ENCODE results near the gene RSPH10B. TPM values are rescaled to one million over a fixed set of nuclear protein-coding genes. Genes with fewer than 3 reads are reported as not detected.
A peak's percentile ranks its signal among the peaks of the same experiment; 100 is the strongest.
"Not testable (repeated sequence)": the region's sequence is repeated elsewhere in the genome, so short reads cannot be mapped to it uniquely, and the experiment has no call there.

RSPH10B gene
- polyA plus RNA-seq, 6 donors from 2014 or later: not detected

GRCh38 chr7:5903002-5903401 is 67.5 kb downstream of the RSPH10B start:
- DNase-seq; H3K36me3 Mint-ChIP-seq; H3K4me1 Mint-ChIP-seq; ATAC-seq (ENCODE audit: low read depth in 2 of 2); H3K27me3 Mint-ChIP-seq; H3K4me3 Mint-ChIP-seq; H3K9me3 Mint-ChIP-seq: not testable (repeated sequence)
- H3K27ac Mint-ChIP-seq: peak overlapping the region in 1 of 6 donors; percentile 56

- peak; percentile 93 to 94 for ATAC-seq (ENCODE audit: low read depth in 2 of 2)
- peak within 1 kb of the TSS; percentile 66 to 94 (median 86) for H3K4me3 Mint-ChIP-seq
- H3K27me3 Mint-ChIP-seq, H3K36me3 Mint-ChIP-seq, H3K4me1 Mint-ChIP-seq, H3K9me3 Mint-ChIP-seq: not testable (repeated sequence)
- peak; percentile 53 for DNase-seq
- peak within 1 kb of the TSS in 4 of 6 donors; percentile 52 to 92 (median 66) for H3K27ac Mint-ChIP-seq
These were observed 71.8 kb downstream of the RSPH10B start, which contains the start of gene CCZ1 for GRCh38 chr7:5898480-5899224. TSS of gene CCZ1 (plus strand) at chr7:5898733. CDS start at chr7:5898800, 67 bp downstream.

- not testable (repeated sequence) for ATAC-seq (ENCODE audit: low read depth in 2 of 2); DNase-seq; H3K4me1 Mint-ChIP-seq; H3K27me3 Mint-ChIP-seq; H3K36me3 Mint-ChIP-seq; H3K27ac Mint-ChIP-seq; H3K9me3 Mint-ChIP-seq
- peak overlapping the region; percentile 38 to 94 (median 80) for H3K4me3 Mint-ChIP-seq
These were observed 73.0 kb downstream of the RSPH10B start for GRCh38 chr7:5897369-5897919.

GRCh38 chr7:5892498-5892897 is 78.0 kb downstream of the RSPH10B start:
- ATAC-seq (ENCODE audit: low read depth in 2 of 2) (no peak), DNase-seq (no peak)
- Mint-ChIP-seq H3K4me3 (no peak overlapping the region), H3K36me3 (no peaks in the 10 kb centered on the region), H3K27ac (no peak overlapping the region), H3K27me3 (peaks cover 0 to 11% (median 3%) of the 10 kb centered on the region in 3 donors), H3K4me1 (no peaks in the 10 kb centered on the region), H3K9me3 (no peaks in the 10 kb centered on the region)

GRCh38 chr7:5890244-5890643 is 80.2 kb downstream of the RSPH10B start:
- not testable (repeated sequence) for H3K9me3 Mint-ChIP-seq; ATAC-seq (ENCODE audit: low read depth in 2 of 2); H3K4me3 Mint-ChIP-seq; H3K27ac Mint-ChIP-seq; DNase-seq; H3K4me1 Mint-ChIP-seq; H3K36me3 Mint-ChIP-seq
- H3K27me3 Mint-ChIP-seq: peaks cover 0 to 11% (median 3%) of the 10 kb centered on the region in 3 donors

GRCh38 chr7:5888021-5888420 is 82.5 kb downstream of the RSPH10B start:
- H3K36me3 Mint-ChIP-seq; H3K9me3 Mint-ChIP-seq; H3K27ac Mint-ChIP-seq; H3K4me1 Mint-ChIP-seq; DNase-seq; H3K4me3 Mint-ChIP-seq; ATAC-seq (ENCODE audit: low read depth in 2 of 2): not testable (repeated sequence)
- peaks cover 0 to 11% (median 3%) of the 10 kb centered on the region in 3 donors for H3K27me3 Mint-ChIP-seq

GRCh38 chr7:5884431-5884830 is 86.1 kb downstream of the RSPH10B start:
- H3K4me3 Mint-ChIP-seq; H3K9me3 Mint-ChIP-seq; H3K36me3 Mint-ChIP-seq; H3K27me3 Mint-ChIP-seq; DNase-seq; H3K27ac Mint-ChIP-seq; H3K4me1 Mint-ChIP-seq; ATAC-seq (ENCODE audit: low read depth in 2 of 2): not testable (repeated sequence)

GRCh38 chr7:5880106-5880505 is 90.4 kb downstream of the RSPH10B start:
- not testable (repeated sequence) for H3K9me3 Mint-ChIP-seq; H3K4me1 Mint-ChIP-seq; H3K36me3 Mint-ChIP-seq; DNase-seq; H3K27ac Mint-ChIP-seq; ATAC-seq (ENCODE audit: low read depth in 2 of 2); H3K27me3 Mint-ChIP-seq; H3K4me3 Mint-ChIP-seq

GRCh38 chr7:5879591-5879990 is 90.9 kb downstream of the RSPH10B start:
- H3K4me1 Mint-ChIP-seq; H3K36me3 Mint-ChIP-seq; H3K4me3 Mint-ChIP-seq; ATAC-seq (ENCODE audit: low read depth in 2 of 2); H3K9me3 Mint-ChIP-seq; H3K27ac Mint-ChIP-seq; H3K27me3 Mint-ChIP-seq; DNase-seq: not testable (repeated sequence)

Other genes starting within 250 kb of the RSPH10B start
- gene RNF216, start 189.0 kb downstream of the RSPH10B start, polyA plus RNA-seq (ENCODE audit: low read depth in 6 of 6): 10 to 100 TPM; 16.0 to 39.2 (median 22.6) TPM
- gene OCM, start 89.9 kb downstream of the RSPH10B start, polyA plus RNA-seq (ENCODE audit: low read depth in 6 of 6): under 1 TPM in 2 of 6 donors, not detected in 4; 0.47 to 0.52 TPM
- 10 to 100 TPM; 36.2 to 58.5 (median 52.4) TPM for gene CCZ1, start 72.0 kb downstream of the RSPH10B start, polyA plus RNA-seq (ENCODE audit: low read depth in 6 of 6)
- 10 to 100 TPM in 3 of 6 donors, 1 to 10 TPM in 3; 2.9 to 12.9 (median 10.1) TPM for gene PMS2, start 38.4 kb upstream of the RSPH10B start, polyA plus RNA-seq (ENCODE audit: low read depth in 6 of 6)
- 10 to 100 TPM; 14.2 to 24.3 (median 17.1) TPM for gene AIMP2, start 38.6 kb upstream of the RSPH10B start, polyA plus RNA-seq (ENCODE audit: low read depth in 6 of 6)
- gene ANKRD61, start 60.7 kb upstream of the RSPH10B start, polyA plus RNA-seq (ENCODE audit: low read depth in 6 of 6): under 1 TPM in 4 of 6 donors, not detected in 2; 0.25 to 0.85 (median 0.41) TPM
- gene EIF2AK1, start 88.5 kb upstream of the RSPH10B start, polyA plus RNA-seq (ENCODE audit: low read depth in 6 of 6): 100 to 1,000 TPM in 1 of 6 donors, 10 to 100 TPM in 5; 72.1 to 104 (median 92.5) TPM
- gene USP42, start 134.3 kb upstream of the RSPH10B start, polyA plus RNA-seq (ENCODE audit: low read depth in 6 of 6): 10 to 100 TPM in 1 of 6 donors, 1 to 10 TPM in 5; 2.8 to 12.5 (median 5.8) TPM